GM18870 (cell line): ENCODE measurements around the gene GOLGA6A.
"Not testable (repeated sequence)": the region's sequence is repeated elsewhere in the genome, so short reads cannot be mapped to it uniquely, and the experiment has no call there.

Experiments used
- ATAC-seq: cut with Tn5 transposase; IDR thresholded peaks from one replicate; pipeline ENCODE4 v1.9.1; 2021; ENCODE audit warnings: moderate library complexity; ENCODE audit not compliant: unreplicated experiment

Gene GOLGA6A

GRCh38 chr15:74053941-74054529 lies 28.3 kb downstream of the GOLGA6A start:
- no peak for ATAC-seq

GRCh38 chr15:74053517-74053916 lies 28.8 kb downstream of the GOLGA6A start:
- no peak for ATAC-seq

- not testable (repeated sequence) for ATAC-seq
Measured at GRCh38 chr15:74052271-74053260, 29.8 kb downstream of the GOLGA6A start.

- no peak for ATAC-seq
Measured at GRCh38 chr15:74050556-74051234, 31.7 kb downstream of the GOLGA6A start.

- ATAC-seq = no peak
Measured at GRCh38 chr15:74050127-74050526, 32.2 kb downstream of the GOLGA6A start.

GRCh38 chr15:74046275-74046674 lies 36.1 kb downstream of the GOLGA6A start:
- no peak for ATAC-seq

- ATAC-seq = no peak
Measured at GRCh38 chr15:74045636-74046274, 36.6 kb downstream of the GOLGA6A start.

- no peak for ATAC-seq
Measured at GRCh38 chr15:74045184-74045583, 37.2 kb downstream of the GOLGA6A start.

- ATAC-seq = no peak
Measured at GRCh38 chr15:74044267-74045110, 37.9 kb downstream of the GOLGA6A start.

GRCh38 chr15:74043425-74044266 lies 38.7 kb downstream of the GOLGA6A start:
- ATAC-seq = no peak

- no peak for ATAC-seq
Measured at GRCh38 chr15:74042603-74043424, 39.5 kb downstream of the GOLGA6A start.

GRCh38 chr15:74041777-74042435 lies 40.4 kb downstream of the GOLGA6A start:
- ATAC-seq = no peak

GRCh38 chr15:74041311-74041756 lies 41.0 kb downstream of the GOLGA6A start:
- ATAC-seq = no peak

- no peak for ATAC-seq
Measured at GRCh38 chr15:74040109-74040850, 42.1 kb downstream of the GOLGA6A start.

- no peak for ATAC-seq
Measured at GRCh38 chr15:74039656-74040010, 42.7 kb downstream of the GOLGA6A start.

GRCh38 chr15:74038707-74039655 lies 43.4 kb downstream of the GOLGA6A start:
- no peak for ATAC-seq
